DND-41 (cell line): ENCODE results near the gene FAM234A.

ENCODE experiments used
- ATAC-seq: fragments of 200-7000 bp; cut with Tn5 transposase; 3 replicates; pipeline ENCODE4 v1.9.1; 2021; ENCODE audit warnings: low read depth; ENCODE audit not compliant: insufficient read depth
- DNase-seq: peaks from one replicate; pipeline ENCODE4 v3.0.0-alpha.2; 2020
- H2AFZ ChIP-seq: 2 replicates; pipeline ENCODE4 v1.6.0; 2012; ENCODE audit warnings: low read depth, low read length
- H3K27ac ChIP-seq: 2 replicates; pipeline ENCODE4 v1.5.1; 2012; ENCODE audit warnings: low read length, inconsistent platforms
- H3K27me3 ChIP-seq: fragments of 200-600 bp; sonication (generic); 2 replicates; pipeline ENCODE4 v1.6.0; 2012; ENCODE audit warnings: low read length, mild to moderate bottlenecking, inconsistent platforms; ENCODE audit not compliant: insufficient read depth, poor library complexity
- H3K36me3 ChIP-seq: 2 replicates; pipeline ENCODE4 v1.5.1; 2012; ENCODE audit warnings: low read length, inconsistent platforms; ENCODE audit not compliant: insufficient read depth
- H3K4me1 ChIP-seq: 2 replicates; pipeline ENCODE4 v1.5.1; 2012; ENCODE audit warnings: mild to moderate bottlenecking, low read length; ENCODE audit not compliant: insufficient read depth
- H3K4me2 ChIP-seq: 2 replicates; pipeline ENCODE4 v1.6.0; 2012; ENCODE audit warnings: mild to moderate bottlenecking, moderate library complexity, low read length, inconsistent platforms; ENCODE audit not compliant: insufficient read depth
- H3K4me3 ChIP-seq, 2 experiments: fragments of 200-600 bp in 1 of 2; shearing (Covaris generic) in 1 of 2; 2 replicates each; pipeline ENCODE4 v1.5.1; 2012 to 2016; ENCODE audit warnings: inconsistent platforms in 2 of 2, low read length in 2 of 2, mild to moderate bottlenecking in 2 of 2, low read depth in 1 of 2, moderate library complexity in 1 of 2
- H3K79me2 ChIP-seq: 2 replicates; pipeline ENCODE4 v1.6.0; 2012; ENCODE audit warnings: low read length, inconsistent platforms; ENCODE audit not compliant: insufficient read depth
- H3K9ac ChIP-seq: 2 replicates; pipeline ENCODE4 v1.6.0; 2012; ENCODE audit warnings: low read depth, mild to moderate bottlenecking, inconsistent platforms, low read length, moderate library complexity
- H3K9me3 ChIP-seq: 2 replicates; pipeline ENCODE4 v1.5.1; 2012; ENCODE audit warnings: low read length, moderate library complexity, mild to moderate bottlenecking, inconsistent platforms; ENCODE audit not compliant: insufficient read depth, severe bottlenecking
- H4K20me1 ChIP-seq: 2 replicates; pipeline ENCODE4 v1.6.0; 2012; ENCODE audit warnings: low read length; ENCODE audit not compliant: insufficient read depth
- EZH2 ChIP-seq: IDR thresholded peaks from 3 replicates; pipeline ENCODE4 v1.6.1; 2012; ENCODE audit warnings: borderline replicate concordance, low read depth, mild to moderate bottlenecking, moderate library complexity, low read length, inconsistent platforms; ENCODE audit not compliant: severe bottlenecking
- TF ChIP-seq, protein P1 (sequence below): IDR thresholded peaks from 2 replicates; pipeline ENCODE4 v1.5.1; 2012; ENCODE audit warnings: borderline replicate concordance, low read length, moderate library complexity, mild to moderate bottlenecking; ENCODE audit not compliant: poor library complexity, severe bottlenecking; ENCODE audit errors: extremely low read depth

FAM234A gene

DNA sequence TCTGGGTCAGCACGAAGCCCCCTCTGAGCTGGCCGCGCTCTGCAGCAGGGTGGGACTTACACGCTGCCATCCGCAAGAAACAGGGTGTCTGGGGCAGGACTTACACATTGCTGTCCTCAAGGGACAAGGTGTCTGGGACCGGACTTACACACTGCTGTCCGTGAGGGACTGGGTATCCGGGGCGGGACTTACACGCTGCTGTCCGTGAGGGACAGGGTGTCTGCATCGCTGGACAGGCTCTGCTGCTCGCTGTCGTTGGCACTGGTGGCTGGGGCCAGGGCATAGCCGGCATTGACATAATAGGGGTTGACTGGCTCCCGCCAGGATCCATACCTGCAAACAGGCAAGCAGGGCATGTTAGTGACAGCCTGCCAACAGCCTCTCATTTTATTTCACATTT is 79.7 kb downstream of the FAM234A start:
- no peak for ATAC-seq
- Histone ChIP-seq H3K4me2 (no peak overlapping the region), H3K79me2 (peaks cover 54% of the 10 kb centered on the region)

DNA sequence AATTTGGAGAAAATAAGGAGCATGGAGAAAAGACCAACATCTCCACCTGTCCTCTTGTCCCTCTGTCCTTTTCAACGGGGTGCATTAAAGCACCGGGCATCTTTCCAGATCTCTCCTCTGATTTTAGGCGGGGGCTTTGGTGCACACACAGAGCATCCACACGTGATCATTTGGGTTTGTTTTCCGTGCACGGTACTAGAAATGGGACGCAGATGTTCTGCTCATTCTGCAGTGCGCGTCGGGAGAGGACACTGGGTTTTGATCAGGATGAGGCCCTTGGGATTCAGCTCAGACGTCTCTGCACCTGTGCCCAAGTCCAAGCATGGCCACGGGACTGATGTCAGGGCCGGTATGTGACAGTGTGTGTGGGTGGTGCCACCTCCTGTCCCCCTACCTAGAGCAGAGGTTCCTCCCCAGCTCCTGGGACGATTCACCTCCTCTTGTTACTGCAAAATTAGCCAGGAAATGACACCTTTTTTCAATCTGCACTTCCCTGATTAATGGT is 80.2 kb downstream of the FAM234A start:
- DNase-seq (no peak), ATAC-seq (no peak)
- H3K4me2 ChIP-seq, result no peak overlapping the region
- peaks cover 59% of the 10 kb centered on the region for H3K79me2 ChIP-seq
- no peaks in the 10 kb centered on the region for H3K9me3 ChIP-seq
- H3K27ac ChIP-seq, result no peak overlapping the region
- no peak overlapping the region for H3K9ac ChIP-seq
- H3K4me1 ChIP-seq, result no peaks in the 10 kb centered on the region
- H3K4me3 ChIP-seq, result no peak overlapping the region
- peaks cover 65% of the 10 kb centered on the region for H4K20me1 ChIP-seq
- H3K36me3 ChIP-seq, result peaks cover 67% of the 10 kb centered on the region
- no peak overlapping the region for H2AFZ ChIP-seq
- no peak for TF ChIP-seq EZH2
- TF ChIP-seq, protein P1, sequence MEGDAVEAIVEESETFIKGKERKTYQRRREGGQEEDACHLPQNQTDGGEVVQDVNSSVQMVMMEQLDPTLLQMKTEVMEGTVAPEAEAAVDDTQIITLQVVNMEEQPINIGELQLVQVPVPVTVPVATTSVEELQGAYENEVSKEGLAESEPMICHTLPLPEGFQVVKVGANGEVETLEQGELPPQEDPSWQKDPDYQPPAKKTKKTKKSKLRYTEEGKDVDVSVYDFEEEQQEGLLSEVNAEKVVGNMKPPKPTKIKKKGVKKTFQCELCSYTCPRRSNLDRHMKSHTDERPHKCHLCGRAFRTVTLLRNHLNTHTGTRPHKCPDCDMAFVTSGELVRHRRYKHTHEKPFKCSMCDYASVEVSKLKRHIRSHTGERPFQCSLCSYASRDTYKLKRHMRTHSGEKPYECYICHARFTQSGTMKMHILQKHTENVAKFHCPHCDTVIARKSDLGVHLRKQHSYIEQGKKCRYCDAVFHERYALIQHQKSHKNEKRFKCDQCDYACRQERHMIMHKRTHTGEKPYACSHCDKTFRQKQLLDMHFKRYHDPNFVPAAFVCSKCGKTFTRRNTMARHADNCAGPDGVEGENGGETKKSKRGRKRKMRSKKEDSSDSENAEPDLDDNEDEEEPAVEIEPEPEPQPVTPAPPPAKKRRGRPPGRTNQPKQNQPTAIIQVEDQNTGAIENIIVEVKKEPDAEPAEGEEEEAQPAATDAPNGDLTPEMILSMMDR, result no peak
- no peaks in the 10 kb centered on the region for H3K27me3 ChIP-seq

More for the DNA sequence above, 79.7 kb downstream of the FAM234A start:
- H3K9ac ChIP-seq, result no peak overlapping the region
- TF ChIP-seq, protein P1, result no peak
- TF ChIP-seq EZH2, result no peak
- DNase-seq, result no peak
- H4K20me1 ChIP-seq, result peaks cover 65% of the 10 kb centered on the region
- H3K27me3 ChIP-seq, result no peaks in the 10 kb centered on the region
- H3K27ac ChIP-seq, result no peak overlapping the region
- H3K9me3 ChIP-seq, result no peaks in the 10 kb centered on the region
- H3K4me1 ChIP-seq, result no peaks in the 10 kb centered on the region
- H3K4me3 ChIP-seq, result no peak overlapping the region
- H3K36me3 ChIP-seq, result peaks cover 67% of the 10 kb centered on the region
- H2AFZ ChIP-seq, result no peak overlapping the region
